Lower leg skin (tissue), 3 donors: ENCODE results near the gene APOC4.

Experiments used
- CTCF ChIP-seq, 3 donors: fragments of 450-650 bp; IDR thresholded peaks; one replicate each; pipeline ENCODE4 v1.5.1; 2016; ENCODE audit warnings: antibody characterized with exemption in 3 of 3, mild to moderate bottlenecking in 3 of 3, moderate library complexity in 2 of 3
- POLR2A ChIP-seq, 2 donors: fragments of 450-650 bp; IDR thresholded peaks; one replicate each; pipeline ENCODE4 v1.6.1; 2016 to 2017; ENCODE audit warnings: antibody characterized with exemption in 2 of 2, mild to moderate bottlenecking in 1 of 2, moderate library complexity in 1 of 2

- TF ChIP-seq CTCF (IDR thresholded peaks at IDR 0.05) (no peak), POLR2A (IDR thresholded peaks at IDR 0.05) (no peak)
Measured at GRCh38 chr19:44960906-44961728, 19.1 kb downstream of the APOC4 start.
